Measurements from ENCODE around the gene CDC73.
"Not testable (repeated sequence)": the region's sequence is repeated elsewhere in the genome, so short reads cannot be mapped to it uniquely, and the experiment has no call there.

The CDC73 gene

GRCh38 chr1:193231146-193231545, 109.3 kb downstream of the CDC73 start:
- DNase-seq (ENCODE audit: low read depth in 2 of 2) = not testable (repeated sequence)

- DNase-seq (ENCODE audit: low read depth in 2 of 2) = no peak
Measured at GRCh38 chr1:193234530-193234929, 112.7 kb downstream of the CDC73 start.

DNA sequence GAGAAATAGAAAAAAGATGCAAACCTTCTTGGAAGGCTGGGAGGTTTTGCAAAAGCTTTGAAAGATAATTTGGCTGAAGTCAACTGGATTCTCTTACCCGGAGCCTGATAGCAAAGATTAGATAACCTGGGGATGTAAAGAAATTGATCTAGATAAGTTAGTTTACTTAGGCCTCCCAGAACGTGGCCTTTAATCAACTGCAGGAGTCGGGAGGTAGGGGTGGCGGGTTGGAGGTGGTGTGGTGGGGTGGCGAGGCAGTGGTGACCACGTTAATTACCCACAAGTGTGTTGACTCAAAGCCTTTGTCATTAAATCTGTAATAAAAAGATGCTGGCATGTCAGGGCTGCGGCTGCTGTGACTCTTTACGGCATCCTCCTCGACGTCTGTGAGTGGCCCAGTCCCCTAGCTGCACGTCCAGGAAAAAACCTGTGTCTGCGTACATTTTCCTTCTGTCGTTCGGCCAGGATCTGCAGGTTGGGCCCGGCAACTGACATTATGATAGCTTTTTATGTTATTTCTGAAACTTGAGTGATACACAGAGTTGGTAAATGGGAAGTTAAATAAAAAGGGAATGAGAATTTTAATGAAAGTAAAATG, 115.6 kb downstream of the CDC73 start:
- no peak for DNase-seq (ENCODE audit: low read depth in 2 of 2)

DNA sequence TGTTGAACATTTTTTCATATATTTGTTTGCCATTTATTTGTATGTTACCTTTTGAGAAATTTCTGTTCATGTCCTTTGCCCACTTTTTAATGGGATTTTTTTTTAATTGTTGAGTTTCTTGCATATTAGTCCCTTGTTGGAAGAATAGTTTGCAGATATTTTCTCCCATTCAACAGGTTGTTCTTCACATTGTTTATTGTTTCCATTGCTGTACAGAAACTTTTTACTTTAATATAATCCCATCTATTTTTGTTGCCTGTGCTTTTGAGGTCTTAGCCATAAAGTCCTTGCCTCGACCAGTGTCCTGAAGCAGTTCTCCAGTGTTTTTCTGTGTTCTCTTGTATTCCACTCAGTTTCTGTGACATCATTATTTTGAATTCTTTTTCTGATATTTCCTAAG, 118.8 kb downstream of the CDC73 start:
- no peak for DNase-seq (ENCODE audit: low read depth in 2 of 2)

GRCh38 chr1:193241132-193241827, 119.4 kb downstream of the CDC73 start:
- no peak for DNase-seq (ENCODE audit: low read depth in 2 of 2)

DNA sequence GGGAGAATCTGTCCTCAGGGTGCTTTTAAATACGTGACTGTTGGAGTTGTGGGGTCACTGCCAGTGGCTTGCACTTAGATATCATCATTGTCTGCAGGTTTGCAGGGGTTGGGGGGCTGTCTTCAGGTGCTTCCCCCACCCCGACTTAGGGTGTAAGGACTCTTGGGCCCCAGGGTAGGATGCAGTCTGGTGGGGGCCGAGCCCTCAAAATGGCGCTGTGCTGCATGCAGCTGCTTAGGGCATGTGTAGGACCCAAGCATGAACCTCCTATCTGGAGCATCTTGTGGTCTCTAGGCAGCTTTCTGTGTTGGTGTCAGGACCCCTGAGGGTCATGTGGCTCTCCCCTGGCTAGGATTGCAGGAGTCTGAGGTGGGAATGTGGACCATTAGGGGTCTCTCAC, 120.2 kb downstream of the CDC73 start:
- DNase-seq (ENCODE audit: low read depth in 2 of 2) = no peak

DNA sequence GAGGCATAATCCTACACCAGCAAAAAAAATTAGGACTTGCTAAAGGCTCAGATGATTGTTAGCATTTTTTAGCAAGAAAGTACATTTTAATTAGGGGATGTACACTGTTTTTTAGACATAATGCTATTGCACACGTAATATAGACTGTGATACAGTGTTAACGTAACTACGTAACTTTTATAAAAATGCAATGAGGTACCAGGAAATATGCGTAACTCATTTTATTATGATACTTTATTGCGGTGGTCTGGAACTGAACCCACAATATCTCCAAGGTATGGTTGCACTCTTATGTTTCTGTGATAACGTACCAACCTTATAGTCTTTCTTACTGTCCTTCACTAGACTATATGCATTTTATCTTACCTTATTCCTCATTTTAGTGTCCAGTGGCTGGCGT, 127.4 kb downstream of the CDC73 start:
- DNase-seq (ENCODE audit: low read depth in 2 of 2) = no peak

DNA sequence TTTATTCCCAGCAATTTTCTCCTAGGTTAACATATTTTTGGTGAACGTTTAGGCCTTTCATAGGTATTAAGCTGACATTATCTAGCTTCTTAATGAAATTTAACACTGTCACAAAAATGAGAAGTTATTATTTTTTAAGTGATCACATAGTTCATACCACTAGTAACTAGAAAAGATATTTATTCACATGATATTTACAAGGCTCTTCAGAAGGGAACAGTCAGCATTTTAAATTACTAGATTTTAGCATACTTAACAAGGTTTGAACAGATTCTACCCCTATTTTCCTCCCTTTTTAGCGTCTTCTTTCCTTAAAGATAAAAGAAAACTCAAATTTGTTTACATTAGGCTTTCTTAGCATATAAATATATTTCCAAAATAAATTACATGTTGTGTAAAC, 130.1 kb downstream of the CDC73 start:
- DNase-seq (ENCODE audit: low read depth in 2 of 2) = no peak

DNA sequence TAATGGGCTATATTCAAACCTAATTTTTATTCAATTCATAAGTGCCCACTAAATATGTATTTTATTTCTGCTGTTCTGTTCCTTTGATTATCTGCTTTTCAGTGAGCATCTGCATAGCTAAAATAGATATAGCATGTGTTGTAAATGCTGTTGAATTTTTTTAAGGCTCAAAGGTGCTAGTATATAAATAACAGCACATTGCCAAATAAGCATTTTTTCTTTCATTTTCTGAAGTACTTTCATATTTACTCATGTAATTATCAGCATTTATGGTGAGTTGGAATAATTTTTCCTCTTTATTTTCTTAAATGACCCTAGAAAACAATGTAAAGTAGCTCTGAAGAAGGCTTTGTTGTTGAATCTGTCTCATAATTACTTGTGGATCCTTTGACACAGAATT, 134.2 kb downstream of the CDC73 start:
- no peak for DNase-seq (ENCODE audit: low read depth in 2 of 2)

DNA sequence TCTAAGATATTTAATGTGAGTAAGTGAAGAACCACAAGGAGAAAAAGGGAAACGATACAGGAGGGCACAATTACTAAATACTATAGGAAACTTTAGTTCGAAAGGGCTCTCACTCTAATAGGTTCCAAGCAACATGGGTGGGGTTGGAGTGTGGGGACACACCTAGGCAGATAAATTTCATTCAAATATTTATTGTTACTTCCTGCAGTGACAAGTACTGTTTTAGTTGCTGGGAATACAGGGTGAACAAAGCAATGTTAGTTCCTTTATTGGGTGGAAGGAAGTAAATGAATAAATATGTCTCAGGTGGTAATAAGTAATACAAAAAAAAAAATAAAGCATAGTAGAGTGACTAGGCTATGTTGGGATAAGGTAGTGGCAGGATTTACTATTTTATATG, 137.8 kb downstream of the CDC73 start:
- no peak for DNase-seq (ENCODE audit: low read depth in 2 of 2)

GRCh38 chr1:193260056-193260745, 138.4 kb downstream of the CDC73 start:
- DNase-seq (ENCODE audit: low read depth in 2 of 2) = no peak

- no peak for DNase-seq (ENCODE audit: low read depth in 2 of 2)
Measured at GRCh38 chr1:193260896-193261295, 139.1 kb downstream of the CDC73 start.

DNA sequence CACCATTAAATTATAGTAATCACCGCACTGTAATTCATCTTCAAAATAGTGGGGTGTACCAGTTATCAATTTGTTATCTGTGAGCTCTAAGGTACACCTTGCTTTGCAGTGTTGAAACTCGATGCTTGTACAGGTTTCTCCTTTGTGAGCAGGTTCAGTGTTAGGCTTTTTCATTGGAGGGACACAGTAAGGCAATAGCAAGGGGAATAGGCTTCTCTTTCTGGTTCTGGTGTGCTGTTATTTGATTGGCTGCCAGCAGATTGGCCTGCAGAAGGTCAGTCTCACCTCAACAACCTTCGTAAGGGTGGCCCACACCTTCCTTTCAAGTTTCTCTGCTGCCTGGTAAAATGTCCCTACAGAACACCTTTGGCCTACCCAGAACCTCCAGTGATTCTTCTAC, 140.8 kb downstream of the CDC73 start:
- DNase-seq (ENCODE audit: low read depth in 2 of 2) = no peak

DNA sequence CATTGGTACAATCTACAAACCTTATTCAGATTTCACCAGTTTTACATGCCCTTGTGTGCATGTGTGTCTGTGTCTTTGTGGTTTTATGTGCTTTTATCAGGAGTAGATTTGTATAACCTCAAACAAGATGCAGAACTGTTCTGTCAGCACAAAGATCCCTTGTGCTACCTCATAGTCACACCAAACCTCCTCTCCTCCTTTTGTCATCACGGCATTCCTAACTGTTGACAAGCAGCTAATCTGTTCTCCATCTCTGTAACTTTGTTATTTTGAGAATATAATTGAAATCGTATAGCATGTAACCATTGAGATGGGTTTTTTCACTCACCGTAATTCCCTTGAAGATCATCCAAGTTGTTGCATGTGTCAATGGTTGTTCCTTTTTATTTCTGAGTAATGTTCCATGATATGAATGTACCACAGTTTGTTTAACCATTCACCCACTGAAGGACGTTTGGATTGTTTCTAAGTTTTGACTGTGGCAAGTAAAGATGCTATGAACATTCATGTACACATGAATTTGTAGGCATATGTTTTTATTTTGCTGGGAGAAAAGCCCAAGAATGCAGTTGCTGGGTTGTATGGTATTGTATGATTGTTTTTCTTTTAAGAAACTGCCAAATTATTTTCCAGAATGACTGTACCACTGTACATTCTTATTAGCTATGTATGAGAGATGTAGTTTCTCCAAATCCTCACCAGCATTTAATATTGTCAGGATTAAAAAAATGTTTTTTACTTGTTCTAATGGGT, 142.7 kb downstream of the CDC73 start:
- no peak for DNase-seq (ENCODE audit: low read depth in 2 of 2)

DNA sequence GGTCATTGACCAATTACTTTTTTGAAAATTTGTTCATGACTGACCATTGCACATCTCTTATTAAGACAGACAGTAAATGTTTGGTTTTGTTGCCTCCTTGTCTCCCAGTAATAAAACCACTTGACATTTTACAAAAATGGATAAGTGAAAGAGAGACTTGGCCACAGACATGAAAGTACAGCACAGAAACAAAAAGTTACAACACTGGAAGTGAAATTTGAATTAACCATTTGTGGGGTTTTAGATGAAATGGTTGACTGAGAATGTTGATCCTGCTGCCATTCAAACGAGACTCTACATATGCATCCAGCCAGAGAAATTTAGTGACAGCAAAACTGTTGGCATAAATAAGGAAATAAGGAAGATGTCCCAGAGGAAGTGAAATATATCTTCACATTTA, 143.9 kb downstream of the CDC73 start:
- DNase-seq (ENCODE audit: low read depth in 2 of 2) = no peak

GRCh38 chr1:193266794-193267193, 145.0 kb downstream of the CDC73 start:
- DNase-seq (ENCODE audit: low read depth in 2 of 2) = not testable (repeated sequence)

- DNase-seq (ENCODE audit: low read depth in 2 of 2) = no peak
Measured at GRCh38 chr1:193270996-193271395, 149.2 kb downstream of the CDC73 start.

DNA sequence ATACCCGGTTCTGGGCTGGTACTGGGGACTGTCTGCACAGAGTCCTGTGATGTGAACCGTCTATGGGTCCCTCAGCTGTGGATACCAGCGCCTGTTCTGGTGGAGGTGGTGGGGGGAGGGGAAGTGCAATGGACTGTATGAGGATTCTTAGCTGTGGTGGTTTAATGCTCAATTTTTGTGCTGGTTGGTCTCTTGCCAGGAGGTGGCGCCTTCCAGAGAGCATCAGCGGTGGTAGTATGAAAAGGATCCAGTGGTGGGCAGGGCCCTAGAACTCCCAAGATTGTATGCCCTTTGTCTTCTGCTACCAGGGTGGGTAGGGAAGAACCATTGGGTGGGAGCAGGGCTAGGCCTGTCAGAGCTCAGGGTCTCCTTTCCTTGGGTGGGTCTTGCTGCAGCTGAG, 153.9 kb downstream of the CDC73 start:
- DNase-seq (ENCODE audit: low read depth in 2 of 2) = no peak

GRCh38 chr1:193278968-193279367, 157.1 kb downstream of the CDC73 start:
- DNase-seq (ENCODE audit: low read depth in 2 of 2) = no peak

GRCh38 chr1:193281894-193282293, 160.1 kb downstream of the CDC73 start:
- no peak for DNase-seq (ENCODE audit: low read depth in 2 of 2)

GRCh38 chr1:193283016-193283415, 161.2 kb downstream of the CDC73 start:
- DNase-seq (ENCODE audit: low read depth in 2 of 2) = no peak

- no peak for DNase-seq (ENCODE audit: low read depth in 2 of 2)
Measured at GRCh38 chr1:193284219-193284618, 162.4 kb downstream of the CDC73 start.

- DNase-seq (ENCODE audit: low read depth in 2 of 2) = no peak
Measured at GRCh38 chr1:193285641-193286040, 163.8 kb downstream of the CDC73 start.

Data from stimulated activated CD4-positive, alpha-beta T cell treated with anti-CD3 and anti-CD28 coated beads, Interleukin-12 subunit alpha, Interleukin-12 subunit beta, amount 100 ng/mL, for 24 hours (primary cell).